Measurements from ENCODE around the gene SESN1.
"Not testable (repeated sequence)": the region's sequence is repeated elsewhere in the genome, so short reads cannot be mapped to it uniquely, and the experiment has no call there.

The SESN1 gene

GRCh38 chr6:109001291-109001894, 93.3 kb downstream of the SESN1 start:
- no peak for DNase-seq (ENCODE audit: low read depth)

DNA sequence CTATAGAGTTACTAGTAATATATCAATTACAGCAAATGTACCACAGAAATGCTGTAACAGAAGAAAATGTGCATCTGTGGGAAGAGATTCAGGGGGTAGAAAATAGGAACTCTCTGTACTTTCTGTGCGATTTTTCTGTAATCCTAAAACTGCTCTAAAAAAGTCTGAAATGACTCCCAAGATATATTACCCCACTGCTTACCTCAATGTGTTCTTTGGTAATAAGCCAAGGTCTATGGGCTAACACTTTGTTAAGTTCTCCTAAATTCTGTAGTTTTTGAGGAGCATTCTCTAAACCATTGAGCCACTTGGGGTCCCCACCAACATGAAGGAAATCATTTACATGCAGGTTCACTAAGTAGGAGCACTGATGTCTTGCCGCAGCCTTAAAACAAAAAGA, 94.4 kb downstream of the SESN1 start:
- DNase-seq (ENCODE audit: low read depth) = no peak

DNA sequence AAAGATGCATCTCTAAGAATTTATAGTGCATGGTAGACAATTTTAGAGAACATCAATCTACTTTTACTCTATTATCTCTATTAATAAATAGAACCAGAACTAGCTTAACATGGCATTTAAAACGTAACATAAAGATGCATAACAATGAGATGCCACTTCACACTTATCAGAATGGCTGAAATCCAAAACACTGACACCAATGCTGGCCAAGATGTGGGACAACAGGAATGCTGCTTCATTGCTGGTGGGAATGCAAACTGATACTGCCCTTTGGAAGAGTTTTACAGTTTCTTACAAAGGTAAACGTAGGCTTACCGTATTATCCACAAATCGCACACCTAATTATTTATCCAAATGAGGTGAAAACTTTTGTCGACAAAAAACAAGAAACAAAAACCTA, 95.2 kb downstream of the SESN1 start:
- DNase-seq (ENCODE audit: low read depth) = no peak

DNA sequence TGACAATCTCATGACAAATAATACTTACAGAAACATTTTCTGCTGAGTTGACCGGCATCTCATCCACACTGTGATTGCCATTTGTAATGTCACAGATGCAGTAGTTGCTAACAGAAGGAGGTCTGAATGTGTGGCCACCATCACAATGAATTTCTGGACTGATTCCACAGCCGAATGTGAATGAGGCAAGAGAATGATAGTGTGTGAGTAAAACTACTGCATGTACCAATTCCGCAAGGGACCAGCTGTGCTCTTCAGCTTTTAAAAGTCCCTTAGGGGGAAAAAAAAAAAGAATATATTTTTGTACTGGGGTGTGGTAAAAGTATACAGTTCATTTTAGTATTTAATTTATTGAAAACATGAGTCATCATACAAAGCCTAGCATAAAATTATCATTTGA, 96.2 kb downstream of the SESN1 start:
- DNase-seq (ENCODE audit: low read depth) = no peak

GRCh38 chr6:108996208-108996607, 98.4 kb downstream of the SESN1 start:
- peak; percentile 15 for DNase-seq (ENCODE audit: low read depth)

DNA sequence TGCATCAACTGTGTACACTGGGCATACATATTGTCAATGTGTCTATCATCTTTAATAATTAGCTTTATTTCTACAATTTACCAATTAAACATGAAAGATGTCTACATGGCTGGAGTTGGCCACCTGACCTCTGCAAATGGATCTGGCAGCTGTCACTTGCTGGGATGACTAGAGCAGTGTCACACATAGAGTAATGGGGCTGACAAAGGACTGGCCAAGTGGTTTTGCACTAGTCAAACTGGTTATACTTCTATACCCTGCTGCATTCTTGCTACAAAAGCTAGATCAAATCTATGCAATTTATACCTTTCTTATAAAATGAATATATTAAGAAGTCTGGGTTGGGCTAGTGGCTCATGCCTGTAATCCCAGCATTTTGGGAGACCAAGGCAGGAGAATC, 99.3 kb downstream of the SESN1 start:
- DNase-seq (ENCODE audit: low read depth) = no peak

DNA sequence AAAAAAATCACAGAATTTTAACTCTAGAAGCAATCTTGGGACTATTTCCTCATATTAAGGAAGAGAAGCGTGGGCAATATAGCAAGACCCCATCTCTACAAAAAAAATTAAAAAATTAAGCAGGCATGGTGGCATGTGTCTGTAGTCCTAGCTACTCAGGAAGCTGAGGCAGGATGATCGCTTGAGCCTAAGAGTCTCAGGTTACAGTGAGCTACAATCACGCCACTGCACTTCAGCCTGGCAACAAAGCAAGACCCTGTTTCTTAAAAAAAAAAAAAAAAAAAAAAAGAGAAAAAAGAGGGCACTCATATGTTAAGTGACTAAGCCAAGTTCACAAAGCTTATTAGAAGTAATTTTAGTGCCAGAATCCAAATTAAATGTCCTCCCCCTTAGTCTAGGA, 100.8 kb downstream of the SESN1 start:
- DNase-seq (ENCODE audit: low read depth) = no peak

GRCh38 chr6:108989700-108990099, 104.9 kb downstream of the SESN1 start:
- DNase-seq (ENCODE audit: low read depth) = no peak

DNA sequence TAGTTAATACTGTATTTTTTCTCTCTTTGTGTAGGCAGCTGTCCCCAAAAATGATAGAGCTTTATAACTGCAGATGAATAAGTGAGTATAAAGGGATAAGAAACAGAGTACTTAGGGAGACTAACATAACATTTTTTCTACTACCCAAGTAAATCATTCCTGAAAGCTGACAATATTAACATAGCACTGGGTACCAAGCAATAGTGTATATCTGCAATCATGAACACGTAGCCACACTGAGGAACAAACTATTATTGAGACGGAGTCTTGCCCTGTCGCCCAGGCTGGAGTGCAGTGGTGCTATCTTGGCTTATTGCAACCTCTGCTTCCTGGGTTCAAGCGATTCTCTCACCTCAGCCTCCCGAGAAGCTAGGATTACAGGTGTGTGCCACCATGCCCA, 105.9 kb downstream of the SESN1 start:
- DNase-seq (ENCODE audit: low read depth) = no peak

GRCh38 chr6:108988296-108988695, 106.3 kb downstream of the SESN1 start:
- DNase-seq (ENCODE audit: low read depth) = no peak

DNA sequence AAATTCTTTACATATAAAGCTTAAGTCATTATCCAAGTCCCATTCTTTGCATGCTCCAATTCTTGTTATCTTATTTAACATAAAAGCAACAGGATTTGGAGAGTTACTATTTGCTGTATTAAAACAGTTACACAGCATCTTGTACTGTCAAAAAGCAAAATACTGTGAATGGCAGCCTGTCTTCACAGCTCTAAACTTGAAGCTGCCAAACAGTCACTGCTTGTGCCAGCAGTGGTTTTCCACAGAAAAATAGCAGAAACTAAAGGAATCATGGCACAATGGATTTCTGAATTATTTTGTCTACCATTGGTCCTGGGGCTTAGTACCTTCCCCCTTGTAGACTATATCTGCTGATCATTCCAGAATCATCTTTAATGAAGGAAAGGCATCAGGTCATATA, 107.5 kb downstream of the SESN1 start:
- no peak for DNase-seq (ENCODE audit: low read depth)

DNA sequence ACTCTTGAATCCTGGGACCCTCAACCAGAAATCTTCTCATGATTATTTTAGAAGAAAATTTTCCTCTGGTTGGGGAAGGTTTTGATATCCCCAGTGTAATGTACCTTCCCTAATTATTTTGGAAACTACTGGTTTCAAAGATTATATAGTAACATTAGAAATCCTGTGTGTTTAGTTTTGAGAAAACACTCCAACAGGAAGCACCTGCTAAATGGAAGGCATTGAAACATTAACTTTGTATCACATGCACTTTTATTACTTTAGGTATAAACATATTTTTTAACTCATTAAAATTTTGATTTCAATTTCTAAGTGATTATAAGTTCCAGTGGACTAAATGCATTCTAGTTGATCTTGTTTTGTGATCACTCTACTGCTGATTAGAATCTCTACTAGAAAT, 109.3 kb downstream of the SESN1 start:
- no peak for DNase-seq (ENCODE audit: low read depth)

GRCh38 chr6:108983151-108983550, 111.5 kb downstream of the SESN1 start:
- DNase-seq (ENCODE audit: low read depth) = no peak

DNA sequence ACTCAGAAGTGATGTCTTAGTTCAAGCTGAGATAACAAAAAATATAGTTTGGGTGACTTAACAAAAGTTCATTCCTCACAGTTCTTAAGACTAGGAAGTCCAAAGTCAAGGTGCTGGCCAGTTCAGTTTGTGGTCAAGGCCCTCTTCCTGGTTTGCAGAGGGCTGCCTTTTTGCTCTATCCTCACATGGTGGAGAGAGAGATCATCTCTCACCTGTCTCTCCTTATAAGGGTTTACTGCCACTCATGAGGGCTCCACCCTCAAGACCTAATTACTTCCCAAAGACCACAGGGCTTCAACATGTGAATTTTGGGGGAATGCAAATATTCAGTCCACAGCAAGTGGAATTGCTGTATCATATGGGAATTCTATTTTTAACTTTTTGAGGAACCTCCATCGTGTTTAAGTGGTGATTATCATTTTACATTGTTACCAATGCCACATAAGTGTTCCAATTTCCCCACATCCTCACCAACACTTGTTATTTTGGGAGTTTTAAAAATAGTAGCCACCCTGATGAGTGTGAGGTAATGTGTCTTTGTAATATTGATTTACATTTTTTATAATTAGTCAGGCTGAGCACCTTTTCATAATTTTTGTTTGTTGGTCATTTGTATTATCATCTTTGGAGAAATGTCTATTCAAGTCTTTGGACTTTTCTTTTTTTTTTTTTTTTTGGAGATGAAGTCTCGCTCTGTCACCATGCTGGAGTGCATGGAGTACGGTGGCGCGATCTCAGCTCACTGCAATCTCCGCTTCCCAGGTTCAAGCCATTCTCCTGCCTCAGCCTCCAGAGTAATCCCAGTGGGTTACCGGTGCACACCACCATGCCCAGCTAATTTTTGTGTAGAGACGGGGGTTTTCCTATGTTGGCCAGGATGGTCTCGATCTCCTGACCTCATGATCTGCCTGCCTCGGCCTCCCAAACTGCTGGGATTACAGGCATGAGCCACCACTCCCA, 112.2 kb downstream of the SESN1 start:
- no peak for DNase-seq (ENCODE audit: low read depth)

GRCh38 chr6:108978638-108979037, 116.0 kb downstream of the SESN1 start:
- DNase-seq (ENCODE audit: low read depth) = not testable (repeated sequence)

- no peak for DNase-seq (ENCODE audit: low read depth)
Measured at GRCh38 chr6:108974201-108974600, 120.4 kb downstream of the SESN1 start.

DNA sequence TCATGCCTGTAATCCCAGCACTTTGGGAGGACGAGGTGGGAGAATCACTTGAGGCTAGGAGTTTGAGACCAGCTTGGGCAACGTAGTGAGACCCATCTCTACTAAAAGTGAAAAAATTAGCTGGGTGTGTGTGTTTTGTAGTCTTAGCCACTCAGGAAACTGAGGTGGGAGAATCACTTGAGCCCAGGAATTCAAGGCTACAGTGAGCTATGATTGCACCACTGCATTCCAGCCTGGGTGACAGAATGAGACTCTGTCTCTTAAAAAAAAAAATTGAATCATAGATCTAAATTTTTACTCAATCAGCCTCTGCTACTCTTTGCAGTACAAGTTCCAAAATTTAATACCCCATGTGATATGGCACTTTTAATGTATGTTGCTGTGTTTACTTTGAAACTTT, 124.9 kb downstream of the SESN1 start:
- DNase-seq (ENCODE audit: low read depth) = peak; percentile 20

DNA sequence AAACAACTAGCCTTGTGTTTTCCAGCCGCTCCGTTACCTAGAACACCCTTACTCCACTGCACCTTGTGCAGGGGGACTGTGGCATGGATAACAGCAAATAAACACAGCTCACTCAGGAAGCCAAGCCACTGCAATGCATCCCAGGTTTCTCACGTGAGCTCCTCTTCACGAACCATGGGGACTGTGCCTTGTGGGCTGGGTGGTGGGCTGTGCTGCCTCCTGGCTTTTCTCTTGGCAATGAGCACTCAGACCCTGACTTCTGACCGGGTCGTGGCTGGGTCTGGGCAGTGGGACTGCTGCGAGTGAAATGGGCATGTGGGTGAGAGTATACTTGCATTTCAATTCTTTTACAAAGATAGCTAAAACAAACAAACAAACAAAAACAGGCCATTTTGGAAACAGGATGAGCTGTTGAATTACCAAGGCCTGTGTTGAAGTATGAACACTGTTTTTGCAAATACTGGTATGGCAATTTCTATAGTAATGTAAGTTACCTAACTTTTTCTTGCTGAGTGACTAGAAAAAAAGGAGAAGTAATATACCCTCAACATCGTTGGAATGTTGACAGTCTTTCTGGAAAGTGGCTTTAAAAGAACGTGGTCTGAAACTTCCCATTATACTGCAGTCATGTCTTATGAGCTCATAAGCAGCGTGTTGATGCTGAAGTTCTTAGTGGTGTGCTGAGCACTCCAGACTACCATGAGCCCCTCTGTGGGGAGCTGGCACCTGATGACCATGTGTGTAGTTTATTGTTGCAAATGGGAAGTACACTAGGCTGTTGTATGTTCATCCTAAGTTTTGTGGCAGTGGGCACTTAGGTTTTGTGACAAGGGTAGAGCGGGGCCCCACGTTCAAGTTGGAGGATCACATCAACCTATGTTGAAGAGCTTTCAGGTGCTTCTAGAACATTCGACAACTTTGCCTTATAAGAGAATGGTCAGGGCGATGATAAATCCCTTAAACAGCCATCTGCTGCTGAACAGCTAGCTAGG, 126.0 kb downstream of the SESN1 start:
- DNase-seq (ENCODE audit: low read depth) = no peak

DNA sequence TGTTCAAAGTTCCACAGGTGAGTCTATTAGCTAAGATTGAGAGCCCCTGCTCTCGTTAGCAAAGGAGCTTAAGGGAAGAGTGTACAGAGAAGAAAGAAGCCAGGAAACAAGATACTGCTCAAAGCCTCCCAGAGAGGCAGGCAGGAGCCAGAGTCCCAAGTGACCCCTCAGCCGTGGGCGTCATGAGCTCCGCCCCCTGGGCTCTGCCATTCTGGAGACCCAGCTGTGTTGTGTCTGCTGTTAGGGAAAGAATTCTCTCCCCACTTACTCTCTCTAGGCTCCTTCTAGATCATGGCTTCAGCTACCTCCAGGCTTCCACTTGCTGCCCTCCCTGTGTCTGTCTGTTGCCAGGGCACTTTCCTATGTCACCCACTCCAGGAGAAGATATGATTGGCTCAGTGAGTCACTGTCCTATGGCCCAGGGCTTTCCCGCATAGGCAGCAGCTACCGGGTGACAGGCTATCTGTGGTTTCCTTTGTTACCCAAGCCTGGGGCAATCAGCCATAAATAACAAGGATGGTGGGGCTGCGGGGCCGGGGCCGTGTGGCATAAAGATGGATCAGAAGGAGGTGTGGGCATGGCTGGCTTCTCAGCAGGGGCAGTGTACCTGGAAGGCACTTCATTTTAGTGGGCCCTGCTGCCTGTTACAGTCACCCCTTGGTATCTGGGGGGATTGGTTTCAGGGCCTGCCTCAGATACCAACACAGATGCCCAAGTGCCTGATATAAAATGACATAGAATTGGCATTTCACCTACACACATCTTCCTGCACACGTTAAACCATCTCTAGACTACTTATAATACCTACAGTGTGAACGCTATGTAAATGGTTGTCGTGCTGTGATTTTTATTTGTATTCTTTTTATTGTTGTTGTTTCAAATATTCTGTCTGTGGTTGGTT, 127.5 kb downstream of the SESN1 start:
- peak; percentile 61 for DNase-seq (ENCODE audit: low read depth)

DNA sequence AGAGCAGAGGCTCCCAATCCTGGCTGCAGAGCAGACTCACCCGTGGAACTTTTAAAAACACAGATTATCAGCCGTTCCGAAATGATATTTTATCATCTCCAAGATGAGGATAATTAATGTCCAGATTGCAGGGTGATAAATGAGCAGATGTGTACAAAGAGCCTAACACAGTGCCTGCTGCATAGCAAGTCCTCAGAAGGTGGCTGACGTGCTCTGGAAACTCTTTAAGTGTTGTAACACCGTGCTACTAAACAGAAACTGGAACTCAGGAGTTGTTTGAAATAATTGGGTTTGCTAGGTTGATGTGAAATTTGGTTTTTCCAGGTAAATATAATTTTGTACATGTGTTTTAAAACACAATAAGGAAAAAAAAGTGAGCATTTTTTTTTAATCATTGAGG, 128.4 kb downstream of the SESN1 start:
- DNase-seq (ENCODE audit: low read depth) = no peak

- peak; percentile 30 for DNase-seq (ENCODE audit: low read depth)
Measured at GRCh38 chr6:108961985-108962384, 132.7 kb downstream of the SESN1 start.
